LHCN-M2 (cell line): ENCODE data around the gene PPM1A. TPM values are rescaled to one million over a fixed set of nuclear protein-coding genes. Genes with fewer than 3 reads are reported as not detected.
A peak's percentile ranks its signal among the peaks of the same experiment; 100 is the strongest.

Experiments used
- DNase-seq: peaks from one replicate; pipeline ENCODE4 v3.0.0-alpha.2; 2012; ENCODE audit warnings: low read depth
- total RNA-seq: library from RNA; depleted of rRNA; stranded (reverse); fragments of >200 nt; gene quantifications from 2 replicates; pipeline ENCODE4 v1.2.3, GENCODE V29; 2014

PPM1A gene
- total RNA-seq, 1 experiment from 2014 or later, result 18.2 TPM

- no peak for DNase-seq
Measured at GRCh38 chr14:60265163-60265562, 16.1 kb downstream of the PPM1A start.

- DNase-seq, result peak; percentile 12
Measured at GRCh38 chr14:60266021-60266937, 17.3 kb downstream of the PPM1A start.

GRCh38 chr14:60272177-60272576 lies 23.2 kb downstream of the PPM1A start:
- no peak for DNase-seq

GRCh38 chr14:60273956-60274355 lies 24.9 kb downstream of the PPM1A start:
- DNase-seq, result no peak

- no peak for DNase-seq
Measured at GRCh38 chr14:60274448-60274847, 25.4 kb downstream of the PPM1A start.

GRCh38 chr14:60275932-60276331 lies 26.9 kb downstream of the PPM1A start:
- DNase-seq, result no peak

GRCh38 chr14:60276347-60276746 lies 27.3 kb downstream of the PPM1A start:
- no peak for DNase-seq

GRCh38 chr14:60277605-60278190 lies 28.7 kb downstream of the PPM1A start:
- DNase-seq, result no peak

- DNase-seq, result no peak
Measured at GRCh38 chr14:60278350-60278749, 29.3 kb downstream of the PPM1A start.

- no peak for DNase-seq
Measured at GRCh38 chr14:60287452-60287851, 38.4 kb downstream of the PPM1A start.

GRCh38 chr14:60288279-60288678 lies 39.3 kb downstream of the PPM1A start:
- DNase-seq, result no peak

GRCh38 chr14:60294411-60295069 lies 45.5 kb downstream of the PPM1A start:
- DNase-seq, result no peak

GRCh38 chr14:60300019-60300418 lies 51.0 kb downstream of the PPM1A start:
- DNase-seq, result no peak

GRCh38 chr14:60301685-60302084 lies 52.7 kb downstream of the PPM1A start:
- DNase-seq, result no peak

- no peak for DNase-seq
Measured at GRCh38 chr14:60302663-60303062, 53.6 kb downstream of the PPM1A start.

GRCh38 chr14:60303745-60304144 lies 54.7 kb downstream of the PPM1A start:
- DNase-seq, result no peak

GRCh38 chr14:60304509-60304908 lies 55.5 kb downstream of the PPM1A start:
- no peak for DNase-seq

- DNase-seq, result peak; percentile 14
Measured at GRCh38 chr14:60309867-60310552, 61.0 kb downstream of the PPM1A start.

GRCh38 chr14:60311417-60311816 lies 62.4 kb downstream of the PPM1A start:
- peak; percentile 34 for DNase-seq

- DNase-seq, result no peak
Measured at GRCh38 chr14:60313093-60313492, 64.1 kb downstream of the PPM1A start.

- no peak for DNase-seq
Measured at GRCh38 chr14:60315196-60315990, 66.4 kb downstream of the PPM1A start.
